HG03469 (cell line): ENCODE measurements around the gene PACS1.

Experiments
- ATAC-seq: cut with Tn5 transposase; IDR thresholded peaks from one replicate; pipeline ENCODE4 v1.9.1; 2021; ENCODE audit warnings: mild to moderate bottlenecking, moderate library complexity, moderate number of reproducible peaks; ENCODE audit not compliant: unreplicated experiment

Gene PACS1

DNA sequence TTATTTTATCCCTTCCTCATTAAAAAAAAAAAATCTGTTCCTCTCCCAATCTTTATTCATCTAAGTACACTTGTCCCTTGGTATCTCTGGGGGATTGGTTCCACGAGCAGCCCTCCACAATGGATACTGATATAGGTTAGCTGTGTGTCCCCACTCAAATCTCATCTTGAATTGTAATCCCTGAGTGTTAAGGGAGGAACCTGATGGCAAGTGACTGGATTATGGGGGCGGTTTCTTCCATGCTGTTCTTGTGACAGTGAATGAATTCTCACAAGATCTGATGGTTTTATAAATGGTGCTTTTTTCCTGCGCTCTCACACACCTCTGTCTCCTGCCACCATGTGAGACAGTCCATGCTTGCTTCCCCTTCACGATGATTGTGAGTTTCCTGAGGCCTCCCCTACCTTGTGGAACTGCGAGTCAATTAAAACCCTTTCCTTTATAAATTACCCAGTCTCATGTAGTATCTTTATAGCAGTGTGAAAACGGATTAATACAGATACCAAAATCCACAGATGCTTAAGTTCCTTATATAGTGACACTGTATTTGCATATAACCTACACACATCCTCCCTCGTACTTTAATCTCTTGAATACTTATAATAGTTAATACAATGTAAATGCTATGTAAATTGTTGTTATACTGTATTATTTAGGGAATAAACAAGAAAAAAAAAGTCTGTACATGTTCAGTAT, 62.0 kb downstream of the PACS1 start:
- no peak for ATAC-seq

DNA sequence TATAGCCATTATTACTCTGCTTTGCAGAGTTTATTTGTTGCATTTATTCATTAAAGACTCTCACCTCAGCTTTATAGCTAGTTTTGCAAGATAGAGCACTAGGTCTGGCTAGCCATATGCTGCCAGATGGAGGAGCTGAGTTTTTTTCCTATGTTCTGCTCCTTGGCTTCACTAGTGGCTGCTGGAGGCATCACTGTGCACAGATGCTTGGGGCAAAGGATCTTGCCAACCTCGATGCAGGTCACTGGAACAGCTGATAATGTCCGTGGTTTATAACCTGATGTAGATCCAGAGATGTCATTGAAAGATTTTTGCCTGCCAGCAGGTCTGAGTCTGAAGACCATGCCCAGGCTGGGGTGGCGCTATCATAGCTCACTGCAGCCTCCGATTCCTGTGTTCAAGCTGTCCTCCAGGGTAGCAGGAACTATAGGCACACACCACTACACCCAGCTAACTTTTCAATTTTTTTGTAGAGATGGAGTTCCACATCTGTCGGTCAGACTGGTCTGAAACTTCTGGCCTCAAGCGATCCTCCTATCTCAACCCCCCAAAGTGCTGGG, 63.2 kb downstream of the PACS1 start:
- ATAC-seq, result no peak

GRCh38 chr11:66136752-66137123, 66.7 kb downstream of the PACS1 start:
- ATAC-seq, result no peak

DNA sequence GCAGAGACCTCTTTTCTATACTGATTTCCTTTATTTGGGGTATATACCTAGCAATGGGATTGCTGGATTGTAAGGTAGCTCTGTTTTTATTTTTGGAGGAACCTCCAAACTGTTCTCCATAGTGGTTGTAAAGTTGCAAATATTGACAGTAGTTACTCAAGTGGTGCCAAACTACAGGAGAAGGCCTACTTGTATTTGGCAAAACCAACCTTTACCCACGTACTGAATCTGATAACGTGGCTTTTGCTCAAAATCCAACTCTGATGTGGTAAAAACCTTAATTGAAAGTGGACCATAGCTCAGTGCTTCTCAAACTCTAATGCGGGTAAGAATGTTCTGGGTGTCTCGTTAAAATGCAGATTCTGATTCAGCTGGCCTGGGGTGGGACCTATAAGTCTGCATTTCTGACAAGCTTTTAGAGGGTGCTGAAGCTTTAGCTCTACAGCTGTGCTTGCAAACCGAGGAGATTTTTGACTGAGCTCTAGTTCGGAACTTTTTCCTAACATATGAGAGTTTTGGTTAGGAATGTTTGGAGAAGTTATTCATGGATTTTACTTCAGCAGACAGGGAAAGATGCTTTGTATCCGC, 69.8 kb downstream of the PACS1 start:
- no peak for ATAC-seq

DNA sequence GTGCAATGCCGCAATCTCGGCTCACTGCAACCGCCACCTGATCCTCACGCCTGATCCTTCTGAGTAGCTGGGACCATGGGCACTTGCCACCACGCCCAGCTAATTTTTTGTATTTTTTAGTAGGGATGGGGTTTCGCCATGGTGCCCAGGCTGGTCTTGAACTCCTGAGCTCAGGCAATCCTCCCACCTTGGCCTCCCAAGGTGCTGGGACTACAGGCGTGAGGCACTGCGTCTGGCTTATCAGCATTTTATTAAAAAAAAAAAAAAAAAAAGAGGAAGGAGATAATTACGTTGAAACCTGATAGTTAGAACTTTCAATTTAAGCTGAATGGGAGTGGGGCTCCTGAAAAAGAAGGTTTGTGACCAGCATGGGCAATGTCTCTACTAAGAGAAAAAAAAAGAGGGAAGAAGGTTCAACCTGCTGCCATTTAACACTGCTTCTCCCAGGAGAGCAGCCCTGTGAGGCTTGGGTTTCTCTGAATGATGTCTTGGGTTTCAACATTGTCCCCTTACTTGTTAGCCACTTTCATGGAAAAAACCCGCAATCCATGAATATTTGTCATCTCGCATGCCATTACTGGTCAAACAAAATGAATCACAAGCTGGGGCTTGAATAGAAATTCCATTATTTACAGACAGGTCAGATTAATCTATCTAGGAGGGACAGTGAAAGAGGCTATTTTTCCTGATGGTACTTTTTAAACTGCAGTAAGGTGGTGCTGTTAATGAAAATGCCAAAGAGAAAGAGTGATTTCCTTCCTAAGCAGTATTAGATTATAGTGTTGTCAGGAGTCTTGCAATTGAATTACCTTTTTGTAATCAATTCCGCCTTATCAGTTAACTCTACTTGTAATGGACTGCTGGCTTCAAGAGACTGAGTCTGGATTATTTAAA, 72.5 kb downstream of the PACS1 start:
- no peak for ATAC-seq

DNA sequence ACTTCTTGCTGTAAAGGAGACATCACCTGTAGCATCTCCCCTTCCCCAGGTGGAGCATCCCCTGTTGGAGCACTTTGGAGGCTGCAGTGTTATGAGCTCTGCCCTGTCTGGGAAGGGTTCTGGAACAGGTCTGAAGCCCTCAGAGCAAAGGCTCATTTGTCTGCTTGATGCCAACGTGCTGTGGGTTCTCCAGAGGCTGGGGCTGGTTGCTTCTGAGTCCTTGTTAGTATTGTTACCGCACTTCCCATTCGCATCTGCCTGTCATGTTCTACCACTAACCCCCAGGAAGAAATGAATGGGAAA, 73.1 kb downstream of the PACS1 start:
- no peak for ATAC-seq

- no peak for ATAC-seq
These were observed 74.1 kb downstream of the PACS1 start for GRCh38 chr11:66143996-66144678.

DNA sequence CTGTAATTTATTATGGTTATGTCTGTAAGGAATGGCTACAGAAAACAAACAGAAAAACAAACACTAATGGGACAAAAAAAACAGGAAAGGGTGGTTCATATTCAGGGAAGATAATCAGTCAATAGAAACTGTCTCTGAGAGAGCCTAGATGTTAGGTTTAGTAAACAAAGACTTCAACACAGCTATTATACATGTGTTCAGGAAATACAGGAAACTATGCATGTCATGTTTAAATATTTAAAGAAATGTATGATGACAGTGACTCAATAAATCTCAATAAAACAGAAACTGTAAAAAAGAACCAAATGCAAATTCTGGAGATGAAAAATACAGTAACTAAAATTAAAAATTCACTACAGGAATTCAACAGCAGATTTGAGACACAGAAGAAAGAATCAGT, 76.0 kb downstream of the PACS1 start:
- ATAC-seq, result no peak

GRCh38 chr11:66146940-66147339, 76.9 kb downstream of the PACS1 start:
- ATAC-seq, result no peak

DNA sequence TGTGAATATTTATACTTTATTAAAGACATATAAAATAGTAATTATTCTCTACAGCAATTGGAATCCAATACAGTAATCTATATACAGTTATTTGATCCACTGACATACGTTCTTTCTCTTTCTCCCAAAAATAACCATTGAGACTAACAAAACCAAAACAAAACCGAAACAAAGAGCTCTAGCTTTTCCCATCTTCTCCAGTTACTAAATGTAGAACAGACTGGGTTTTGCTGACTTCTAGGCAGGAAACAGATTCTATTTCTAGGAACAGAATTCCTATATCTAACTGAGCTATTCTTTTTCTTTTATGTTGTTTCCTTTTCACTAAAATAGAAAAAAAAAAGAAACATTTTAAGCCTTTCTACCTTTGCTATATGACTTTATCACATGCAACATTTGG, 80.1 kb downstream of the PACS1 start:
- ATAC-seq, result no peak

- no peak for ATAC-seq
These were observed 80.7 kb downstream of the PACS1 start for GRCh38 chr11:66150725-66151124.

DNA sequence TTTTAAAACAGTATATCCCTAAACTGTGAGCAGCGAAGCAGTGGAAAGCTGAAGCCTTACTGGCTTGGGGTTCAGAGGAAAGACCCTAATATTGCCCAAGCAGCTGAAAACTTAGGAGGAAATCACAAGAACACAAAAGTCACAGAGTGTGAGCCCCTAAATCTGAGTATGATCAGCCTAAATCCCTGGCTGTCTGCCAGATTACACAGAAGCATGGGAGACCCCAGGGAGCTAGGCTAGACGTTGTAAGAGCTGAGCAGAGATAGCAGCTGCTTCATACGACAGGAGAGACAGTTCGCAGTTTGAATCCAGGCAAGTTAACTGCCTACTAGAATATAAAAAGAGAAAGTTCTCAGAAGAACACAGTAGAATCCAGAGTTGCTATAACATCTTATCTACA, 81.2 kb downstream of the PACS1 start:
- no peak for ATAC-seq

DNA sequence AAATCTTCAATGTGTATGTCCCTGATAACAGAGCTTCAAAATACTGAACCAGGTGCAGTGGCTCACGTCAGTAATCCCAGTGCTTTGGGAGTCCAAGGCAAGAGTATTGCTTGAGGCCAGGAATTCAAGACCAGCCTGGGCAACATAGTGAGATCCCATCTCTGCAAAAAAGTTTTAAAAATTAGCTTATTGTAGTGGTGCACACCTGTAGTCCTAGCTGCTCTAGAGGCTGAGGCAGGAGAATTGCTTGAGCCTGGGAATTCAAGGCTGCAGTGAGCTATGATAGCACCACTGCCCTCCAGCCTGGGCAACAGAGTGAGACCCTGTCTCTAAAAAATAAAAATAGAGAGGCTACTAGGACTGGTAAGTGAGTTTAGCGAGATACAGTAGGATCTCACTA, 84.0 kb downstream of the PACS1 start:
- ATAC-seq, result no peak

- ATAC-seq, result no peak
These were observed 85.5 kb downstream of the PACS1 start for GRCh38 chr11:66155387-66156073.

DNA sequence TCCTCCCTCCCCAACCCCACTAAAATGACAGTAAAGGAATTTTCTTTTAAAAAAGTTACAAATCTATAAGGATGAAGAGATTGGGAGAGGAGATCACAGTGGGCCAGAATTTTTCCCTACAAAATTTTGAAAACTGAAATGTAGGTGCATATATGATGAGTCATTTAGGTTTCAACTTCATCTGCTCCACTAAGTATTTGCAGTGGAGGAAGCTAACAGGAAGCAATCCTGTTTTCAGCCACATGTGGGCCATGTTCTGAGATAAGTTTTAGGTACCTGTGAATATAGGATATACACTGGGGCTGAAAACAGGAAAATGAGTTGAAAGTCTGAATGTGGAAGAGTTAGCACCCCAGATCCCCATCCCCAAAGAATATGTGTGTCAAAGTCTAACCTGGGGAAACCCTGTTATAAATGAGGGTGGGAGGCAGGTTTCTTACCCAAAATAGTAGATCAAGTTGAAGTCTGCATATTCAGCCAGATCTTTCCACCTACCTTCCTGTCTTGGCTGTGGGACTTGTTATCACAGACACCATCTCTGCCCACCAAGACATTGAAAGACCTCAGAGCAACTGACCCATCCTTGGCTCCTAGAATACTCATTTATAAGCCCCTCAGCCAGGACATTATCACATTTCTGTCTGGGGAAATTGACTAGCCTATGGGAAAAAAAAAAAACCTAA, 87.3 kb downstream of the PACS1 start:
- ATAC-seq, result no peak

DNA sequence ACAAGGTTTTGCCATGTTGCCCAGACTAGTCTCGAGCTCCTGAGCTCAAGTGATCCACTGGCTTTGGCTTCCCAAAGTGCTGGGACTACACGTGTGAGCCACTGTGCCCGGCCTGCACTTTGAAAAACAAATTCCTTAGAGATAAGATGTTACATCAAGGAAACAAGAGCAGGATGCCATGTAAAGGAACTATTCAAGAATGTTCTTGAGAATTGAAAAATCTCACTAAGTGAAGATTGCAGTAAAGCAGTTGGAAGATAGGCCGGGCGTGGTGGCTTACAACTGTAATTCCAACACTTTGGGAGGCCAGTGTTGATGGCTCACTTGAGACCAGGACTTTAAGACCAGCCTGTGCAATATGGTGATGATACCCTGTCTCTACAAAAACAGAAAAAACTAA, 88.1 kb downstream of the PACS1 start:
- ATAC-seq, result no peak

DNA sequence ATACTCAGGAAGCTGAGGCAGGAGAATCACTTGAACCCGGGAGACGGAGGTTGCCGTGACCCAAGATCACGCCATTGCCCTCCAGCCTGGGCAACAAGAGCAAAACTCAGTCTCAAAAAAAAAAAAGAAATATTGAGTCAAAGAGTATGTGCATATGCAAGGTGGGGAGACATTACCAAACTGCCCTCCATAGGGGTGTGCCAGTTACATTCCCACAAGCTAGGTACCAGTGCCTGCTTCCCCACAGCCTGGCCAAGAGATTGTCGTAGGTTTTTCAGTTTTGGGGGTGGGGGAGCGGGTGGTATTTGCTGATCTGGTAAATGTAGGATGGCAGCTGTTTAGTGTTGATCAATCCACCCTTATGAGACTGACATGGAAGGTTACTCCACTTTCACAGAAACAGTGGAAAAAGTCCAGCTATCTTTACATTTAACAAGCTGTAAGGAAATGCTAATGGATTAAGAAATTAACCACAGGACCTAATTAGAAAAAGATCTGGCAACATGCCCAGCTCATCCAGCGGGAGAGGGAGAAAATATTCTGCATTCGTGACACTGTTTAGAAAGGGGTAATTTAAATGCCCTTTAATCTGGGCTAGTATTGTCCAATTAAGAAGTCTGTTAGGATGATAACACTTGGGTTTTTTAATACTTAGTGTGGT, 89.4 kb downstream of the PACS1 start:
- no peak for ATAC-seq

- ATAC-seq, result no peak
These were observed 90.6 kb downstream of the PACS1 start for GRCh38 chr11:66160709-66161108.

GRCh38 chr11:66168289-66168688, 98.2 kb downstream of the PACS1 start:
- ATAC-seq, result no peak

DNA sequence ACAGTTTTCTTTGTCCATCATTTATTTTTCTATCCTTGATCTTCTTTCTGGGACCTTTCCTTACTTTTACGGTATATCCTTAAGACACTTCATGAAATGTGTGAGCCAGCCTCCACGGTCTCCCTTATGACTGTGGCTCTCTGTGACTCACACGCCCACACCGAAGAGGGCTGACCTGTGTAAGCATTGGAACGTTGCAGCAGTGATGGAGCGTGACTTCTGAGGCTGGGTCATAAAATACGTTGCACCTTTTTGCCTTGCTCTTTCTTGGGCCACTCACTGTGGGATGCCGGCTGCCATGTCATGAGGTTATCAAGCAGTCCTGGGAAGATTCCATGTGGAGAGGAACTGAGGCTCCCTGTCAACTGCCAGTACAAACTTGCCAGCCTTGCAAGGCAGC, 102.1 kb downstream of the PACS1 start:
- no peak for ATAC-seq
